ENCODE data around the gene CCL8.
"Not testable (repeated sequence)": the region's sequence is repeated elsewhere in the genome, so short reads cannot be mapped to it uniquely, and the experiment has no call there.

The CCL8 gene

GRCh38 chr17:34318474-34318873, 761 bp upstream of the CCL8 start:
- no peak for DNase-seq

- DNase-seq = no peak
Observed at GRCh38 chr17:34321964-34322363, 2.7 kb downstream of the CCL8 start.

GRCh38 chr17:34327580-34327979, 8.3 kb downstream of the CCL8 start:
- not testable (repeated sequence) for DNase-seq

DNA sequence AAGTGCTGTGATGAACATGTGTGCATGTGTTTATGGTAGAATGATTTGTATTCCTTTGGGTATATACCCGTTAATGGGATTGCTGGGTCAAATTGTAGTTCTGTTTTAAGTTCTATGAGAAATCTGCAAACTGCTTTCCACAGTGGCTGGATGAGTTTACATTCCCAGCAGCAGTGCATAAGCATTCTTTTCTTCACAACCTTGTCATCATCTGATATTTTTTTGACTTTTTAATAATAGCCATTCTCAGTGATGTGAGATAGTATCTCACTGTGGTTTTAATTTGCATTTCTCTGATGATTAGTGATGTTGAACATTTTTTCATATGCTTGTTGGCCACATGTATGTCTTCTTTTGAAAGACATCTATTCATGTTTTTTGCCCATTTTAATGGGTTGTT, 18.5 kb downstream of the CCL8 start:
- no peak for DNase-seq

- DNase-seq = no peak
Observed at GRCh38 chr17:34339138-34339770, 20.0 kb downstream of the CCL8 start.

- no peak for DNase-seq
Observed at GRCh38 chr17:34341916-34342315, 22.7 kb downstream of the CCL8 start.

- DNase-seq = no peak
Observed at GRCh38 chr17:34347063-34347462, 27.8 kb downstream of the CCL8 start.

DNA sequence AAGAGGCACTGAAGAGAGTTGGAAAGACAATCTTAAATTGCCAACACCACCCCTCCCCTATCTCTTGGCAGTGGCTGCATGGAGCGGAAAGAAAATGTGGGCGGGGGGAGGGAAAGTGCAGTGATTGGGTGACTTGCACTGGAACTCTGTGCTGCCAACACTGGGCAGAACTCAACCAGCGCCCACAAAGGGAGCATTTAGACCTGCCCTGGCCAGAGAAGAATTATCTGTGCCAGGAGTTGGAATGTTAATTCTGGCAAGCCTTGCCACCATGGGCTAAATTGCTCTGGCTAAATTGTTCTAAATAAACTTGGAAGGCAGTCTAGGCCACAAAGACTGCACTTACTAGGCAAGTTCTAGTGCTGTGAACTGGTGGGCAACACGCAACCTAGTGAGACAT, 30.5 kb downstream of the CCL8 start:
- DNase-seq = no peak

DNA sequence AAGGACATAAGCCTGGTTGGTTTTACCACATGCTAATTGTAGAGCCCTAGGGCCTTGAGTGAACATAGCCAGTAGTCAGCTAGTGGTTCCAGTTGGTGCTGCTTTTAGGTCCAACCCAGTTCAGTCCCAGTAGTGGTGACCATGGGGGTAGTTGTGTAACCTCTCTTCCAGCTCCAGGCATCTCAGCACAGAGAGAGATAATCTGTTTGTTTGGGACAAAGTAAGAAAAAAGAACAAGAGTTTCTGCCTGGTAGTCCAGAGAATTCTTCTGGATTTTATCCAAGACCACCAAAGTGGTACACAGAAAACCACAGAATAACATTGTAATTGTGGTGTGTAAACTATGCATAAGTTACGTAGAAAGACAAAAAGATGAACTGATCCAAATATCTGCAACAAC, 31.9 kb downstream of the CCL8 start:
- no peak for DNase-seq

DNA sequence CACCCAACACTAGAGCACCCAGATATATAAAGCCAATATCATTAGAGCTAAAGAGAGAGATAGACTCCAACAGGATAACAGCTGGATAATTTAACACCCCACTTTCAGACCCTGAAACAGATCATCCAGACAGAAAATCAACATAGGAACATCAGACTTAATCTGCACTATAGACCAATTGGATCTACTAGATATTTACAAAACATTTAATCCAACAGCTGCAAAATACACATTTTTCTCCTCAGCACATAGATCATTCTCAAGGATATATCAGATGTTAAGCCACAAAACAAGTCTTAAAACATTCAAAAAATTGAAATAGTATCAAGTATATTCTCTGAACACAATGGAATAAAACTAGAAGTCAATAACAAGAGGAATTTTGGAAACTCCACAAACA, 33.0 kb downstream of the CCL8 start:
- no peak for DNase-seq

DNA sequence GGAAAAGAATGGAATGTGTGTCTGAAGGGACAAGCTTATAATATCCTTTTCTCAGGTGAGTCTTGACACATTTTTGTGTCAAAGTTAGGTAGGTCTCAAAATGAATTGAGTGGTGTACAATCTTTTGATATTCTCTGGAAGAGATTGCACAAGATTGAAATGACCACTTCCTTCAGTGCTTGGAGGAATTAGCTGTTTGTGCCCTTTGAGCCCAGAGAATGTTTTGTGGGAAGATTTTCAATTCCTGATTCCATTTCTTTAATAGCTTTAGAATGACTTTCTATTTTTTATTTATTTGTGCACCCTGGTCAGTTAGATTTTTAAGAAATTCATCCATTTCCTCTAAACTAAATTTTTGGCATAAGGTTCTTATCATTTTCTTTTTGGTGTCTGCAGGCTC, 35.4 kb downstream of the CCL8 start:
- no peak for DNase-seq

DNA sequence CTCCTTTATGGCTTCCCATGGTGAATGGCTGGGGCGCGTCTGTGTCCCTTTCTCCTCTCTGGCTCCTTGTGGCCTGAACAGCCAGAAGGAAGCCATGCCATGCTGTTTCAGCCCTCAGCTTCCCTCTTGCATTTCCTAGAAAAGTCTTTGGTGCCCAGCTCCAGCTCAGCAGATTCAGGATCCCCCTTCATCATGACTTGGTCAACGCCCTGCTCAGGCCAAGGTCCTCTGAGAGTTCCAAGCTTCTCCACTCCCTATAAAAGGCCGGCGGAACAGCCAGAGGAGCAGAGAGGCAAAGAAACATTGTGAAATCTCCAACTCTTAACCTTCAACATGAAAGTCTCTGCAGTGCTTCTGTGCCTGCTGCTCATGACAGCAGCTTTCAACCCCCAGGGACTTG, 37.0 kb downstream of the CCL8 start, which contains the start of gene CCL13:
CCL13 (plus strand) TSS at position 287 of the 400 bp plus-strand sequence; CDS start at position 334, 47 bp downstream.
- no peak for DNase-seq

- DNase-seq = no peak
Observed at GRCh38 chr17:34357398-34357797, 38.2 kb downstream of the CCL8 start.

- no peak for DNase-seq
Observed at GRCh38 chr17:34358631-34359030, 39.4 kb downstream of the CCL8 start.

DNA sequence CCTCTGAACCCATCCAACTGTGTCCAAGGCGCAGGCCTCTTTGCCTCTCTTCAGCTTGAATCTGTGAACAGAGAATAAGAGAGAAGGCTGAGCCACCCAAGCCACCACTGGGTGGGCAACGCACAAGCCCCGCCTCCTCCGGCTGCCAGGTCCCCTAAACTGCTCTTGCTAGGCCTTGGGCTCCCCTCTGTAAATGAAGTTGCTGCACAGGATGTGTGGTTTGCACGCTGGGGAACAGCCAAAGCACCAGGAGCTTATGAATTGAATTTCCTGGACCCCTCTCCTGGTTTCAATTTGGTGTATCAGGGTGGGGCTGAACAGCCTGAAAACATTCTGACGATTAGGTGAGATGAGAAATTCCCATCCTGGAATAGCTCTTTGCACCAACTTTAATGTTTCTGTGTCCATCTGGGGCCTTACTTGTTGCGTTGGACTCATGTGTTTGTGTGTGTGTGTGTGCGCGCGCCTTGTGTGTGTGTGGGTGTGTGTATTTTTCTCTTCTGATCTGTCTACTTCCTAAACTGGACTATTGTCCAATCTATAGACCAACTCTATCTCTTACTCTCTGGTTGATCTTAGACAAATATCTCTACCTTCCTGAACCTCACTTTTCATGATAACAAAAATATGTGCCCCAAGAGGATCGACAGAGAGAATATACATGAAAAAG, 41.5 kb downstream of the CCL8 start:
- no peak for DNase-seq

GRCh38 chr17:34361478-34362061, 42.3 kb downstream of the CCL8 start:
- peak; percentile 33 to 86 for DNase-seq

DNA sequence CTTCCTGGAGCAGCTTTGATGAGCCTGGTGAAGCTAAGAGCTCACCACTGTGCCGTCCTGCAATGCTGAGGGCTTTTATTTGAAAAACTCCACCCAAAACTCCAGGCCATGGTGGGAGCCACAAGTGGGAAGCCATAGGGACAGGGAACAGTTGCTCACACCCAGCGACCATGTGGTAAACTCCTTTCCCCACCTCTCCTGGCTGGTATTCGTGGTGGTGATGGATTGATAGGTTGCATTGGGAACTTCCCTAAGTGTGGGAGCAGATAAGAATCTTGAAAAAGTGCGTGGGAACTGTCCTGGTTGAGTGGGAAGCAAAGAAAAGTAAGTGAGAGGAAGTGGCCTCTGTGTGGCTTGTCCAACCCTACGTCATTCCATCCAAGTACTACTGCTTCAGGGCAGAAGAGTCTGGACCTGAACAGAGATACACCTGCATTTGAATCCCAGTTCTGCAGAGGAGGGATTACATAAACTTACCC, 44.0 kb downstream of the CCL8 start, which contains the start of gene CCL1:
CCL1 (minus strand) TSS at position 51 of the 479 bp plus-strand sequence. CDS start 72 bp downstream, outside the sequence.
- no peak for DNase-seq

GRCh38 chr17:34364751-34365150, 45.5 kb downstream of the CCL8 start:
- no peak for DNase-seq

GRCh38 chr17:34365340-34365739, 46.1 kb downstream of the CCL8 start:
- DNase-seq = no peak

- no peak for DNase-seq
Observed at GRCh38 chr17:34366010-34366409, 46.8 kb downstream of the CCL8 start.

DNA sequence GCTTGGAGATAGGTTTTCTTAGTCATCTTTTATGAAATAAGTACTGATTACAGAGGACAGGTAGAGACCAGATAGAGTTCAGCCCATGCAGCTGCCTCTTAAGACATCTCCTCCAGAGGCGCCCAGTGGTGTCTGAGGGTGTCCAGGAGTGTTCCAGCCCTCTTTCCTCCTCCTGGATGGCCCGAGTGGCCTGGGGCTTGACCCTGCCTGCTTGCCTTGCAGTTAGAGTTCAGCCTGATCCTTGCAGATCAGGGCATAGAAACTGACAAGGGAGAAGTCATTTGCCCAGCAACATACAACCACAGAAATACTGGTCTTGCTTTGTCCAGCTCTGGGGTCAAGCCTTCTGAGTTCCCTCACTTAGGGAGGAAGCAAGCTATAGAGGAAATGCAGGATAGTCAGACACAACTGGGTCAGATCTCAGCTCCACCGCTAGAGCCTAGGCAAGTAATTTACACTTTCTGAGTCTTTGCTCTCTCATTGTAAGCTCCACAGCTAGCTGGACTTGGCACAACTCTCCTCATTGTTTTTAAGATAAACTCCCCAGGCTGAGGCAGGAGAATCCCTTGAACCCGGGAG, 47.4 kb downstream of the CCL8 start:
- no peak for DNase-seq

DNA sequence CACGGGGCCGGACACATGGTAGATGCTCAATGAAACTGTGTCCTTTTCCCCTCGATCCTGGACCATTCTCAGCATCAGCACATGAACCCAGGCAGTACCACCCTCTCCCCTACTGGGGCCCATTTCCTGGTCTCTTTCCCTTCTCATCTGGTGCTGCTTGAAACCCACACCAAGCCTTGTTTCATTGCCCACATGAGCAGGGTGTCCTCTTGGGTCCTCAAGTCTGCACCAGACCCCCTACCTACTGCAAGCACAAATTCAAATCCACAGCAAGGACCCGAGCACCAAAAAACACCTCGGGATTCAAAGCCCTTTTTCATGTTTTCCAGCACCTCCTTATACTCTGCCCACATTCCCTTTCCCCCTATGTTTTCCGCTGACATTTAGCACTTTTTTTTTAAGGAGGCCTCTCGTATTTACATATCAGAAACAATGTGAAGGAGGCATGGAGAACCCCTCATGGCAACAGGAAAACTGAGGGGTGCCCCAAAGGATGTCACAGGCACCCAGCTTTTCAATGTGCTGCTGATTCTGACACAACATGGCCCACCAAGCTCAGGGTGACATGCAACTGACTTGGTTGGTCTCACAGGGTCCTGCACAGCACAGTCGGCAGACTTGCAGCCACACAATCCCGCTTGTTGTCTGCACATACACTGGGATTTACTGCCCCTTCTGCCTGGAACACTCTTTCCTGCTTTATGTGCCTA, 48.4 kb downstream of the CCL8 start:
- no peak for DNase-seq
